Natural killer cell (primary cell): ENCODE data around the gene VAC14. TPM values are rescaled to one million over a fixed set of nuclear protein-coding genes. Genes with fewer than 3 reads are reported as not detected.

Experiments
- ATAC-seq, 3 donors: fragments of 150-1000 bp in 2 of 3; fragments of 200-7000 bp in 1 of 3; cut with Tn5 transposase; 1 replicate in 1 of 3; 2 replicates in 2 of 3; pipeline ENCODE4 v1.10.0; 2021; ENCODE audit warnings: mild to moderate bottlenecking in 2 of 3, moderate library complexity in 2 of 3
- DNase-seq, 2 donors: peaks; one replicate each; pipeline versions ENCODE4 v3.0.0 to v3.0.0-alpha.2; 2013 to 2021; ENCODE audit warnings: mixed read lengths in 1 of 2
- H3K27ac ChIP-seq: one replicate; pipeline ENCODE4 v1.5.1; 2013; ENCODE audit warnings: mild to moderate bottlenecking, low read length
- H3K27me3 ChIP-seq: one replicate; pipeline ENCODE4 v1.6.1; 2013; ENCODE audit warnings: low read length; ENCODE audit not compliant: control insufficient read depth, insufficient read depth
- H3K36me3 ChIP-seq: one replicate; pipeline ENCODE4 v1.6.1; 2013; ENCODE audit warnings: low read length; ENCODE audit not compliant: control insufficient read depth, insufficient read depth
- H3K4me1 ChIP-seq: one replicate; pipeline ENCODE4 v1.6.1; 2013; ENCODE audit warnings: low read length; ENCODE audit not compliant: control insufficient read depth, insufficient read depth
- H3K4me3 ChIP-seq: one replicate; pipeline ENCODE4 v1.5.1; 2013; ENCODE audit warnings: low read length
- H3K9me3 ChIP-seq: one replicate; pipeline ENCODE4 v1.6.1; 2013; ENCODE audit warnings: low read length; ENCODE audit not compliant: control insufficient read depth, insufficient read depth
- H3K27ac Mint-ChIP-seq, 2 donors: one replicate each; pipeline ENCODE4 v1.8.0; 2022; ENCODE audit warnings: mild to moderate bottlenecking in 2 of 2, mixed read lengths in 2 of 2, moderate library complexity in 1 of 2
- H3K27me3 Mint-ChIP-seq, 2 donors: one replicate each; pipeline ENCODE4 v1.8.0; 2022; ENCODE audit warnings: low read depth in 2 of 2, mixed read lengths in 2 of 2
- H3K36me3 Mint-ChIP-seq: one replicate; pipeline ENCODE4 v1.8.0; 2022; ENCODE audit warnings: mixed read lengths
- H3K4me1 Mint-ChIP-seq, 2 donors: one replicate each; pipeline ENCODE4 v1.8.0; 2022; ENCODE audit warnings: mixed read lengths in 2 of 2
- H3K4me3 Mint-ChIP-seq: one replicate; pipeline ENCODE4 v1.8.0; 2022; ENCODE audit warnings: mild to moderate bottlenecking, moderate library complexity, mixed read lengths
- H3K9me3 Mint-ChIP-seq, 2 donors: one replicate each; pipeline ENCODE4 v1.8.0; 2022; ENCODE audit warnings: mixed read lengths in 2 of 2
- WGBS: methylation state at CpG from one replicate; pipeline ENCODE4 v1.1.7; 2013; ENCODE audit warnings: missing lambda C conversion rate; ENCODE audit not compliant: insufficient coverage; 5-methylcytosine and 5-hydroxymethylcytosine counted together
- intact Hi-C: fragments of 100-400 bp; cut with micrococcal nuclease; formaldehyde crosslinking; loops from one replicate; pipeline ENCODE4 v1.14.2; 2022
- total RNA-seq, 4 donors: library from RNA; stranded (reverse); fragments of 120-200 nt in 1 of 4; gene quantifications; one replicate each; pipeline versions ENCODE4 v1.2.3 to v1.2.4, GENCODE V29; 2013 to 2022
- TF ChIP-seq, protein P1 (sequence below): fragments of 200-600 bp; IDR thresholded peaks from one replicate; pipeline ENCODE4 v1.8.0; 2022; ENCODE audit warnings: antibody characterized with exemption

Gene VAC14
- total RNA-seq, 3 donors from 2014 or later (not counting 1 experiment from before 2014, with no cell fraction given): 33.9 to 45.6 (median 43.4) TPM

DNA sequence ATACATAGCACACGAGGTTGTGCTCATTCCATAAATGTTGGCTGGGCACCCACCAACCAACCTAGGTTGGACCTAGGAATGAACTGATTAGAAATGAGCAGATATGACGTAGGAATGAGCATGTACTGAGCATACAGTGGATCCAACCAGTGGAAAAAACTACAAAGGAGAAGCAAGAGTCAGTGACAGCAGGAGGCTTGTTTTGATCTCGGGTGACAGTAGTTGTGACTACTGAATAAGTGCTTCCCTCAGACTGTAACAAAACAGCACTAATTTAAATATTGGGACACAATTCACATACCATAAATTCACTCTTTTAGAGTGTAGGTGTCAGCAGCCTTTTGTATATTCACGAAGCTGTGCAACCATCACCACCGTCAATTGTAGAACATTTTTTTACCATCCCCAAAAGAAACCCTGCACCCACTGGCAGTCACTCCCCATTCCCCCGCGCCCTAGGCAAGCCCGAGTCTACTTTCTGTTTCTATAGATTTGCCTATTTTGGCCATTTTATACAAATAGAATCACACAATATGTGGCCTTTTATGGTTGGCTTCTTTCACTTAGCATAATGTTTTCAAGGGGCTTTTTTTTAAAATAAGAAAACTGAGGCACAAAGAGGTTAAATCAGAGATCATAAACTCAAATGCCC is 7.0 kb downstream of the VAC14 start:
- H3K27ac ChIP-seq: no peak overlapping the region

GRCh38 chr16:70790815-70791214 is 10.1 kb downstream of the VAC14 start:
- peaks cover 19 to 46% of the 10 kb centered on the region in 2 donors for H3K4me1 Mint-ChIP-seq
- TF ChIP-seq, protein P1, sequence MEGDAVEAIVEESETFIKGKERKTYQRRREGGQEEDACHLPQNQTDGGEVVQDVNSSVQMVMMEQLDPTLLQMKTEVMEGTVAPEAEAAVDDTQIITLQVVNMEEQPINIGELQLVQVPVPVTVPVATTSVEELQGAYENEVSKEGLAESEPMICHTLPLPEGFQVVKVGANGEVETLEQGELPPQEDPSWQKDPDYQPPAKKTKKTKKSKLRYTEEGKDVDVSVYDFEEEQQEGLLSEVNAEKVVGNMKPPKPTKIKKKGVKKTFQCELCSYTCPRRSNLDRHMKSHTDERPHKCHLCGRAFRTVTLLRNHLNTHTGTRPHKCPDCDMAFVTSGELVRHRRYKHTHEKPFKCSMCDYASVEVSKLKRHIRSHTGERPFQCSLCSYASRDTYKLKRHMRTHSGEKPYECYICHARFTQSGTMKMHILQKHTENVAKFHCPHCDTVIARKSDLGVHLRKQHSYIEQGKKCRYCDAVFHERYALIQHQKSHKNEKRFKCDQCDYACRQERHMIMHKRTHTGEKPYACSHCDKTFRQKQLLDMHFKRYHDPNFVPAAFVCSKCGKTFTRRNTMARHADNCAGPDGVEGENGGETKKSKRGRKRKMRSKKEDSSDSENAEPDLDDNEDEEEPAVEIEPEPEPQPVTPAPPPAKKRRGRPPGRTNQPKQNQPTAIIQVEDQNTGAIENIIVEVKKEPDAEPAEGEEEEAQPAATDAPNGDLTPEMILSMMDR: no peak
- H3K27ac ChIP-seq: no peak overlapping the region
- no peaks in the 10 kb centered on the region for H3K4me1 ChIP-seq
- DNase-seq: no peak
- no peaks in the 10 kb centered on the region for H3K9me3 Mint-ChIP-seq
- WGBS: 93% methylated on average over 8 of the region's 8 CpGs
- H3K36me3 Mint-ChIP-seq: no peaks in the 10 kb centered on the region
- no peak overlapping the region for H3K27ac Mint-ChIP-seq
- no peaks in the 10 kb centered on the region for H3K9me3 ChIP-seq
- no peaks in the 10 kb centered on the region for H3K27me3 Mint-ChIP-seq
- no peak overlapping the region for H3K4me3 Mint-ChIP-seq
- no peaks in the 10 kb centered on the region for H3K27me3 ChIP-seq
- no peak overlapping the region for H3K4me3 ChIP-seq
- ATAC-seq: no peak
- intact Hi-C loops: no loop called here
- H3K36me3 ChIP-seq: peaks cover 13% of the 10 kb centered on the region

More for the DNA sequence above, 7.0 kb downstream of the VAC14 start:
- H3K4me3 Mint-ChIP-seq: no peak overlapping the region
- DNase-seq (no peak), ATAC-seq (no peak)
- Histone ChIP-seq H3K4me1 (peaks cover 4% of the 10 kb centered on the region), H3K4me3 (no peak overlapping the region), H3K36me3 (peaks cover 6% of the 10 kb centered on the region), H3K9me3 (no peaks in the 10 kb centered on the region), H3K27me3 (no peaks in the 10 kb centered on the region)
- TF ChIP-seq, protein P1: no peak
- H3K9me3 Mint-ChIP-seq: no peaks in the 10 kb centered on the region
- intact Hi-C loops: no loop called here
- H3K27me3 Mint-ChIP-seq: no peaks in the 10 kb centered on the region
- H3K4me1 Mint-ChIP-seq: peaks cover 23 to 50% of the 10 kb centered on the region in 2 donors
- no peaks in the 10 kb centered on the region for H3K36me3 Mint-ChIP-seq
- H3K27ac Mint-ChIP-seq: no peak overlapping the region
- WGBS: 79% methylated on average over 8 of the region's 8 CpGs

GRCh38 chr16:70789595-70790447 is 11.1 kb downstream of the VAC14 start:
- Mint-ChIP-seq H3K4me3 (no peak overlapping the region), H3K36me3 (no peaks in the 10 kb centered on the region), H3K27ac (no peak overlapping the region), H3K9me3 (no peaks in the 10 kb centered on the region), H3K4me1 (peaks cover 19 to 46% of the 10 kb centered on the region in 2 donors), H3K27me3 (no peaks in the 10 kb centered on the region)
- no peak overlapping the region for H3K27ac ChIP-seq
- 92% methylated on average over 16 of the region's 16 CpGs for WGBS
- no peaks in the 10 kb centered on the region for H3K4me1 ChIP-seq
- intact Hi-C loops: no loop called here
- H3K9me3 ChIP-seq: no peaks in the 10 kb centered on the region
- DNase-seq: no peak
- TF ChIP-seq, protein P1: no peak
- peaks cover 22% of the 10 kb centered on the region for H3K36me3 ChIP-seq
- ATAC-seq: no peak
- no peak overlapping the region for H3K4me3 ChIP-seq
- H3K27me3 ChIP-seq: no peaks in the 10 kb centered on the region
